ENCODE results near the gene VSTM4.

VSTM4 gene

DNA sequence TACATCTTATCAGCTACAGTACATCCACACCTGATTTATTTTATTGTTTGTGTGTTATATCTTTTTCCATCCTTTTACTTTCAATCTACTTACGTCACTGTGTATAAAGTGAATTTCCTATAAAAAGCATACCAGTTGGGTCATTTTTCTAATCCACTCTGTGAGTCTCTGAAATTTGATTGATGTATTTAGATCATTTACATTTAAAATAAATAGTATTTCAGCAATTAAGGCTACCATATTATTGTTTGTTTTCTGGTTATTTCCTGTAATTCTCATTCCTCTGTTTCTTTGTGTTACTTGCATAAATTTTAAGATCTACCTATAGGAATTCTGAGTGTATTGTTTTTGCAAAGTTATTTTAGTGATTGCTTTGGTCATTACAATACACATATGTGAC, 53.7 kb downstream of the VSTM4 start:
- Histone ChIP-seq H3K27ac (no peak overlapping the region), H4K20me1 (no peaks in the 10 kb centered on the region), H3K4me3 (no peak overlapping the region), H3K9ac (no peak overlapping the region), H3K27me3 (no peaks in the 10 kb centered on the region), H3K36me3 (no peaks in the 10 kb centered on the region), H3K4me1 (no peaks in the 10 kb centered on the region), H3K9me3 (replicated peaks in 1 of 11) (peaks cover 37 to 52% (median 44%) of the 10 kb centered on the region in 11 experiments), H3K4me2 (no peak overlapping the region)
- TF ChIP-seq Cebpa-rat (IDR thresholded peaks at IDR 0.05): no peak

DNA sequence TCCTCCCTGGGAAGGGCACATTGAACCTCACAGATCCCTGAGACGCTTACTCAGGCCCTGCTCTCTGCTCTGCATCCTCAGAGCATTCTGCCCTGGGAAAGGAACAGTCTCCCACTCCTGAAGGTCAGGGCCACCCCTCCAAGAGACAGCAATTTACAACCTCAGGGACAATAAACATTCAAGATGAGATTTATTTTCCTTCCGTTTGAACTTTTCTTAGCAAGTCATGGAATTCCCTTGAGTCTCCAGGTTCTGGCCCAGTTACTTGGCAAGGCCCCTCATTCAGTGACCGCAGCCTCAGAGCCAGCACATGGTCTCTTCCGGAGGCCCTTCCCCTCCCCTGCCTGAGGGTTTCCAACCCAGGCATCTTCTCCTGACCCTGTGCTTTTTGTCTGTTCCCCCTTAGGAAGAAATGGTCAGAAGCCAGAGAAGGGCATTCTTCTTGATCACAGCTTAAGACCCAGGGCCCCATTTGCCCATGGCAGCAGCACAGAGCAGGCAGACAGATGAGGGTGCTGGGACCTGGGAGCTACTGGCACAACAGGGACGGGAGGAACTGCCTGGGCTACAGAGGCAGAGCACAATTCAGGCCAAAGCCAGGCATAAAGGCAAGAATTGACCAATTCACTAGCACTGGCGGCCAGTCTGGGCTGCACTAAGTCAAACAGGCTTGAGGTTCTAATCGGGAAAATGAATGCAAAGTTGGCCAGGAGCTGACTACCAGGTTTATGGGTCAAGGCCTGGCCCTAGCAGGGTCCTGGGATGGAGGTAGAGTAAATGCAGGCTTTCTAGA, 56.7 kb downstream of the VSTM4 start:
- H3K9me3 ChIP-seq (replicated peaks in 1 of 11): peaks cover 36 to 49% (median 42%) of the 10 kb centered on the region in 11 experiments
- no peak overlapping the region for H3K4me2 ChIP-seq
- no peaks in the 10 kb centered on the region for H4K20me1 ChIP-seq
- no peak overlapping the region for H3K9ac ChIP-seq
- TF ChIP-seq Cebpa-rat (IDR thresholded peaks at IDR 0.05): no peak
- no peaks in the 10 kb centered on the region for H3K27me3 ChIP-seq
- H3K4me3 ChIP-seq: no peak overlapping the region
- H3K36me3 ChIP-seq: no peaks in the 10 kb centered on the region
- H3K27ac ChIP-seq: no peak overlapping the region
- no peaks in the 10 kb centered on the region for H3K4me1 ChIP-seq

DNA sequence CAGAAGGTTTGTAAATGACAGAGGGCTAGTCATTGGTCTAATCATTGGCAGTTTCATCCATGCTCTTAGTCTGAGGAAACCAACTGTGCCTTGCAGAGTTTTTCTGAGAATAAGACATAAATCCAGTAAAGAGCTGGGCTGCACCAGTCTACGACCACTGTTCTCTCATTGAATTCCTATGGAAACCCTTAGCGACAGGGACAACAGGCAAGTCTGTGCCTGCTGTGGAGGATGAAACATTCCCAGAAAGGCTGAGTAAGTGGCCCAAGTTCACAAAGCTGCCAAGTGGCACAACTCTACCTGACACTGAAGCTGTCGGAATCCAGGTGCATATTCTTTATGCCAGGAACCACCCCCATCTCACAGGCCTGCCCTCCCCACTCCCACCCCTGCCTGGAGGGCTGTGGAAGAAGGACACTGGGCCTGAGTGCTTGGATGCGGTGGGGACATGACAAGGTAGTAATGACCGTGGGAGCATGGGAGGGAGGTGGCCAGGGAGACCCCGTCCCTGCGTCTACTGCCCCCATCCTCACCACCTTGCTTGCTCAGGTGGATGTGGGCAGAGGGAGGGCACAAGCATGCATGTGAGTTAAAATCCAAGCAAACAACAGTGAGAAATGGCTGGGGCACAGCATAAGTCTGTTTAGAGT, 58.0 kb downstream of the VSTM4 start:
- Histone ChIP-seq H3K4me3 (no peak overlapping the region), H3K27ac (no peak overlapping the region)

DNA sequence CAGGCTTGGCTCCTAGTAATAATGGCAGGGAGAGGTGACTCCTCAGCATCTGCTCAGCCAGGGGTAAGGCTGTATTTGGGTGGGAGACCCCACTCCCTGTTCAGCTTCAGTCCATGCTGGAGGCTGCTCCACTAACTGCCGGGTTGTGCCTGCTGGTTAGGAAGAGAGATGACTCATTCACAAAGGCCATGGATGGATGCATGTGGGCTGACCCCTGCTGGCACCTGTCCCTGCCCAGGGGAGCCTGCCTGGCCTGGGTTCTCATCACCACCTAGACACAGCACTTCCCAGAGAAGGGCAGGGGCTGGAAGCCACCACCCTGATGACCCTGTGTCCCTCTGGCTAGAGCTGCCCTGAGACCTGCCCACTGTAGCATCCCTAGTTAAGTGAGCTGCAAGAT, 59.0 kb downstream of the VSTM4 start:
- Histone ChIP-seq H3K36me3 (no peaks in the 10 kb centered on the region), H3K27me3 (no peaks in the 10 kb centered on the region), H3K4me3 (no peak overlapping the region), H3K27ac (no peak overlapping the region), H3K4me1 (no peaks in the 10 kb centered on the region), H3K4me2 (no peak overlapping the region), H4K20me1 (no peaks in the 10 kb centered on the region), H3K9me3 (replicated peaks in 1 of 11) (peaks cover 14 to 26% (median 20%) of the 10 kb centered on the region in 11 experiments; a peak in 20 of 22 replicates), H3K9ac (no peak overlapping the region)
- TF ChIP-seq Cebpa-rat (IDR thresholded peaks at IDR 0.05): no peak

More for the DNA sequence above, 58.0 kb downstream of the VSTM4 start:
- H3K9ac ChIP-seq: no peak overlapping the region
- TF ChIP-seq Cebpa-rat (IDR thresholded peaks at IDR 0.05): no peak
- no peaks in the 10 kb centered on the region for H3K4me1 ChIP-seq
- H4K20me1 ChIP-seq: no peaks in the 10 kb centered on the region
- H3K9me3 ChIP-seq (replicated peaks in 1 of 11): peaks cover 23 to 36% (median 29%) of the 10 kb centered on the region in 11 experiments
- H3K36me3 ChIP-seq: no peaks in the 10 kb centered on the region
- H3K27me3 ChIP-seq: no peaks in the 10 kb centered on the region
- no peak overlapping the region for H3K4me2 ChIP-seq

DNA sequence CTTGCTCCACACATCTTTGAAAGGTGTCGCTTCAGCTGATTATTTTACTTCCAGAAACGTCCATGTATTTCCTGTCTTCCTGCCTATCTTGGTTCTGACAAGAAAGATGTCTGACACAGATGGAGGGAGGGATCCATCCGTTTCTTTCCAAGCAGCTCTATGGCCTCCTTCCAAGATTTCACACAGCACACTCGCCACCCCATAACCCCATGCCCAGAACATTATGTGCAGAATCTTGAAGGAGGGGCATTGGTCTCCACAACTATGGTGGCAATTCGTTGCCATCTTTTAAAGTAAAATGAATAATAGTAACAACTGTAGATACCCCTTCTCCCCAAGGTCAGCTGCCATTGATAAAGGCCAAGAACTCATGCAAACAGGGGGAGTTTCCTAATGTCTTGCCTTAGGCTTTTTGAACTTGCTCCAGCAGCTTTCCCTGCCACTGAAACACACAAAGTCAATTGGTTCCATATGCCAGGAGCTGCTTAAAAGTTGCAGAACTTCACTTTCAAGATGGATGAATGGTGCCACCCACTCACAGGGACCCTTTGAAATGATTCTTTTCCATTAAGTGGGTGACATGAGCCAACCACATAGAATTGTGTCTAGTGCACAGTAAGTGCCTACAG, 60.0 kb downstream of the VSTM4 start:
- no peak overlapping the region for H3K4me3 ChIP-seq
- H4K20me1 ChIP-seq: no peaks in the 10 kb centered on the region
- H3K27ac ChIP-seq: no peak overlapping the region
- H3K27me3 ChIP-seq: no peaks in the 10 kb centered on the region
- H3K9me3 ChIP-seq (replicated peaks in 1 of 11): peaks cover 6 to 17% (median 11%) of the 10 kb centered on the region in 11 experiments; a peak in 20 of 22 replicates
- H3K9ac ChIP-seq: no peak overlapping the region
- H3K4me2 ChIP-seq: no peak overlapping the region
- no peaks in the 10 kb centered on the region for H3K4me1 ChIP-seq
- no peak for TF ChIP-seq Cebpa-rat (IDR thresholded peaks at IDR 0.05)
- no peaks in the 10 kb centered on the region for H3K36me3 ChIP-seq

DNA sequence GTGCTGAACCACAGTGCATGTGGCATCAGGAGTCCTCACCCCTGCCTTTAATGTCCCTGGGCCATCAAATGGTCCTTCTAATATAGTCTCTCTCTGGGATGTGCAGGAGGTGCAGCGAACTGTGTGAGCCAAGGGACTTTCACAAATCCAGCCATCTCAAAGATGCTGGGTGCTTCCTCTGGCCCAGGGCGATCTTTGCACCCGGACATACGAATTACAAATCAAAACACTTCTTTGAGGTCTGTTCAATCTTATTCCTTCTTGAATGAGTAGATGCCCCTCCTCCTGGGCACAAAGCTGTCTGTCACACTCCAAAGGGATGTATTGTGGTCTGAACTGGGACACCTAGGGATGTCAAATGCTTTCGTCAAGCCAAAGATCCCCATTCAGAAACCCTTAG, 60.6 kb downstream of the VSTM4 start:
- H3K27ac ChIP-seq: no peak overlapping the region
- H4K20me1 ChIP-seq: no peaks in the 10 kb centered on the region
- TF ChIP-seq Cebpa-rat (IDR thresholded peaks at IDR 0.05): no peak
- no peaks in the 10 kb centered on the region for H3K36me3 ChIP-seq
- no peak overlapping the region for H3K4me3 ChIP-seq
- H3K27me3 ChIP-seq: no peaks in the 10 kb centered on the region
- peaks cover 0 to 11% (median 5%) of the 10 kb centered on the region in 11 experiments; a peak in 19 of 22 replicates for H3K9me3 ChIP-seq (replicated peaks in 1 of 11)
- no peak overlapping the region for H3K9ac ChIP-seq
- no peaks in the 10 kb centered on the region for H3K4me1 ChIP-seq
- H3K4me2 ChIP-seq: no peak overlapping the region

DNA sequence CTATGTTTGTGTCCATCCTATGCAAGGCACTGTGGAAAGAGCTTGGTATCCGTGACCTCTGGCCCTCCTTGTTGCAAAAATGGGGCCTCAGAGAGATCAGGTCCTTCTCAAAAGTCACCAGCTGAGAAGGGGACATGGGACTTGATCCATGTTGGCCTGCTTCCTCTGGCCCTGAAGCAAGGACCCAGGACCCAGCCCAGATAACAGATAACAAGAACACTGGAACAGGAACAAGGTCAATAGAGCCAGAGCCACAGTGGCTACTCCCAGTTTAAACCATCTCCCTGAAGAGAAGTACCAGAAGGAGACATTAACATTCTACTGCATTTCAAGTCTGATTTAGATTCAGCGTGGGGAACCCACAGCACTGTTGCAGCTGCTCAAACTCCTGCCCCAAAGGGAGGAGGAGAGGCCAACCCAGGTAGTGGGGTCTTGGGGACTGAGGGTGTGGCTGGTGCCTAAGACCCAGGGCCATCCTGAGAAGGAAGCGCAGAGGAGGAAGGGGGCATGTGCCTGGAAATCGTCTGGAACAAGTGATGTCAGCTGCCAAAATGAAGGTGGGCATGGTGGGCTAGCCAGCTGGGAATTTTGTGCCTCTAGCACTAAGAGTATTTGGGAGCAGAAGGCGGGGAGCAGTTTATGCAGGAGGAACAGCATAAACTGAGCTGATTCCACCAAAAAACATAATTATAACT, 61.2 kb downstream of the VSTM4 start:
- Histone ChIP-seq H3K27ac (no peak overlapping the region), H3K9ac (no peak overlapping the region), H3K27me3 (no peaks in the 10 kb centered on the region), H3K36me3 (no peaks in the 10 kb centered on the region), H3K4me3 (no peak overlapping the region), H3K4me1 (no peaks in the 10 kb centered on the region), H4K20me1 (no peaks in the 10 kb centered on the region), H3K9me3 (replicated peaks in 1 of 11) (peaks cover 0 to 6% (median 0%) of the 10 kb centered on the region in 11 experiments; a peak in 5 of 22 replicates), H3K4me2 (no peak overlapping the region)
- TF ChIP-seq Cebpa-rat (IDR thresholded peaks at IDR 0.05): no peak

DNA sequence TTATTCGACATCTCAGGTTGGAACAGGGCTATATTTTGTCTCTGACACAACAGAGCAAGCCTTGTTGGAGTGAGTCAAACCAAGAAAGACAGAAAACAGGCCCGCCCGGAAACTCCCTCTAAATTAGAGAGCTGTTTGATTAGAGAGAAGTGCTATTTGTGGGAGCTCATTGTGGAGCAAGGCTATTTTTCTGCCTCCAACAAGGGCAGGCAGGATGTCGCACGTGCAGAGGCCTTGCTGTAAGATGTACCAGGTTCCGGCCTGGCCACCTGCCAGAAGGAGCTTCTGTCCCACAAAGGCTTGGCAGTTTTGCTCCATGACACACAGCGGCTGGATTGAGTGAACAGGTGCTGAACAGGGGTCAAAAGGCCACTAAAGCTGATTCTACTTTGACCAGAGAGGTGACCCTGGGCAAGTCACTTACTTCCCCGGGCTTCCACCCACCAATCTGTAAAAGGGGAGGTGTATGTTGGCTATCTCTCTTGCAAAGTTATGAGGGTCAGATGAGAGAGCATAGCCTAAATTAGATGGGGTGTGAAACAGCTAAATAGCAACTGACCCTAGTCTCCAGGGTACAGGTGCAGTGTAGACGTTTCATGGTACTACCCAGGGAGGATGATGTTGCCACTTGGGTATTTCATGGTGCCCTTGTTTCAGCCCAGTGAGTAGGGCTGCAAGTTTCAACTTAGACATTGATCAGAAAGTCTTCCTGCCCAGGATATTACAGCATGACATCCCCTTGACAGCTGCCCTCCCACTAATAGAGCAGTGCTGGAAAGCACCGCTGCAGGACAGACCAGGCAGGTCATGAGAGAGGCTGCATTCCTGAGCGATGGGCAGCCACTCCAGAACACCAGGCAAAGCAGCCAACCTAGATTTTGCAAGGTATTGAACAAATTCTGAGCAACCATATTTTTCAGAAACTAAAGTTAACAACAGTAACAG, 62.0 kb downstream of the VSTM4 start:
- no peak overlapping the region for H3K4me2 ChIP-seq

More for the DNA sequence above, 62.0 kb downstream of the VSTM4 start:
- Histone ChIP-seq H3K9me3 (replicated peaks in 1 of 11) (no peaks in the 10 kb centered on the region), H3K36me3 (no peaks in the 10 kb centered on the region), H3K9ac (no peak overlapping the region), H3K27me3 (no peaks in the 10 kb centered on the region), H3K4me1 (no peaks in the 10 kb centered on the region), H3K4me3 (no peak overlapping the region), H4K20me1 (no peaks in the 10 kb centered on the region), H3K27ac (no peak overlapping the region)
- no peak for TF ChIP-seq Cebpa-rat (IDR thresholded peaks at IDR 0.05)

All from BLaER1 treated with 17β-estradiol and CSF1 and Interleukin-3, amounts not matched to agents 10 nM and 100 nM (cell line).